AML-193 (cell line): ENCODE measurements around the gene SPACA7.

ENCODE experiments used
- DNase-seq, 2 experiments: peaks; one replicate each; lab custom pipeline; 2025; lab: John Stamatoyannopoulos, UW

Gene SPACA7

DNA sequence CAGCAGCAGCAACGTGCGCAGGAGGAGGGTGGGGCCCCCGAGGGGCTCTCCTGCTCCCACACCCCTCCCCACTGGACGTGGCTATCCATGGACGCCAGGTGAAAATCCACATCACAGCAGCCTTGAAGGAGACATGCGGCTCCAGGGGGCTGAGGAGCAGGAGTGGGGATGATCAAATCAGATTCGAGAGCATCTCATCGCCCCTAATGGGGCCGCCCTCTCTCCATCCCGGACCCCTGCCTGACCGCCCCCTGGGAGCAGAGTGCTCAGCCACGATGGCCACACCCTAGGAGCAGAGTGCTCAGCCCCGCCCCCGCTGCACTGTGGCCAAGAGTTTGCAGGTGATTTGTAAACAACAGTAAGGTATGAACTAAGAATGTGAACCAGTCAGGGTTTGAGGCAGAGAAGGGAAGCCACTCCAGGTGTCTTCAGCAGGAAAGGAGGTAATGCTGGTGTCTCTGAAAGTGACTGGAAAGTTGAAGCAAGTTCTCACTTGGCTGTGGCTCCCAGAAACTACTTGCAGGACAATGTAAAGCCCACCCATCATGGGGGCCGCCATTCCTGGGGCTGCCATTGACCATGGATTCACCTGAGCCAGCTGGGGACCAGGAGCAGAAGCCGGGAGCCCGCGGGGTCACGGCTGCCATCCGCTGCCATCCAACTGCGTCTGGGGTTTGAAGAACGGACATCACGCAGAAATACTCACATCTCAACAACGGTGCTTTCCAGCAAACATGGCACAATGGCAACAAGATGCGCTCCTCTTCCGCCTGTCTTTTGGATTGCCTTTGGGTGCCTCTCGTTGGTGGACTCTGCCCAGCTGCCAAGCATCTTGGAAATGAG is 71.8 kb downstream of the SPACA7 start:
- DNase-seq, result no peak

DNA sequence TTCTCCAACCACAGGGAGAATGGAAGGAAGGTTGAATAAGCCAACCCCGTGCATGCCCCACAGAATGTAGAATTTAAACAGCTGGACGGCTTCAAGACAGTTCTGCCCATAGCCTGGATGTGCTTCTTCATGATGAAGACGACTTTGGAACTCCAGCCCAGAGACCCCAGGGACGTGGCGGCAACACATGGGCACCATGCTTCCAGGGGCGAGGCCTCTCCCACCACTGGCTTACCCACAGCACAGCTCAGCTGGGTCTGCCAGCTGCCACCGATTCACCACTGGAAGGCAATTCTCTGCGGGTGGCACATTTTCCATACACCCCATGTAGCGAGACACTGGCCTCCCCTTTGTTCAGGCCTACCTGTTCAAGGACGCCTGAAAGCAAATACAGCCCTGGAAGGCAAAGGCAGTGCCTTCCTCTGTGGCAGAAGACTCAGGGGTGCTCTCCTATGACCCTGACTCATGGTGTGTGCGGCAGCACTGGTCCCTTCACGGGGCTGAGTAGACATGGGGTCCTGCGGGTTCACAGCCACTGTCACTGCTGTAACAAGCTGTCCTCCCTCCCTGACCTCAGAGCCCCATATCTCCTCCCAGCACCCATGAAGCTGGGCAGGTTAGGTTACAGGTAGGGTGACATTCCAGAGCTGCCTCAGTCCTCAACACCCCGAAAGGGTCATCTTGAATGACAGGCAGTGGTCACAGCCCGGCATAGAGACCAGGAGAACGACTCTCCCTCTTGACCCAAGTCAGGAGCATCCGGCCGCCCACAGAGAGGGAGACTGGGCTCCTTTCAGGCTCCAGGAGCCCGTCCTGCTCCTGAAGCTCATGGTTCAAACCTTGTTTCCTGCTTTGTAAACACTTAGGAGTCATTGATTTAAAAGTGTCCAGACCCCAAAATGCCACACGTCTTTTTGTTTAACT is 72.7 kb downstream of the SPACA7 start:
- no peak for DNase-seq

DNA sequence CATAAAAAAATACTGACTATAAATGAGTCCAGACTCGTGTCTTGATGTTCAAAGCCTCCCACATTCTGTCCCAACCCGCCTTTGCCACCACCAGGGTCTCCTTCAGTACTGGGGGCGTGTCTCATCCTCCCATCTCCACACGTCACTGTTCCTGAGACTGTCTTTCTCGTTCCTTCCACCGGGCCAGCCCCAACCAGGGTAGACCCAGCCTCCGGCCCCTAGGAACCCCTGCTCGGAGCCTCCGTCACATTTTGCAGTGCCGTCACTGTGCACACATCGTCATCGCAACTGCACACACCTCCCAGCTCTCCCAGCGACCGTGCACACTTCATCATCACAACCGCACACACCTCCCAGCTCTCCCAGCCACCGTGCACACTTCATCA is 73.4 kb downstream of the SPACA7 start:
- DNase-seq, result no peak

DNA sequence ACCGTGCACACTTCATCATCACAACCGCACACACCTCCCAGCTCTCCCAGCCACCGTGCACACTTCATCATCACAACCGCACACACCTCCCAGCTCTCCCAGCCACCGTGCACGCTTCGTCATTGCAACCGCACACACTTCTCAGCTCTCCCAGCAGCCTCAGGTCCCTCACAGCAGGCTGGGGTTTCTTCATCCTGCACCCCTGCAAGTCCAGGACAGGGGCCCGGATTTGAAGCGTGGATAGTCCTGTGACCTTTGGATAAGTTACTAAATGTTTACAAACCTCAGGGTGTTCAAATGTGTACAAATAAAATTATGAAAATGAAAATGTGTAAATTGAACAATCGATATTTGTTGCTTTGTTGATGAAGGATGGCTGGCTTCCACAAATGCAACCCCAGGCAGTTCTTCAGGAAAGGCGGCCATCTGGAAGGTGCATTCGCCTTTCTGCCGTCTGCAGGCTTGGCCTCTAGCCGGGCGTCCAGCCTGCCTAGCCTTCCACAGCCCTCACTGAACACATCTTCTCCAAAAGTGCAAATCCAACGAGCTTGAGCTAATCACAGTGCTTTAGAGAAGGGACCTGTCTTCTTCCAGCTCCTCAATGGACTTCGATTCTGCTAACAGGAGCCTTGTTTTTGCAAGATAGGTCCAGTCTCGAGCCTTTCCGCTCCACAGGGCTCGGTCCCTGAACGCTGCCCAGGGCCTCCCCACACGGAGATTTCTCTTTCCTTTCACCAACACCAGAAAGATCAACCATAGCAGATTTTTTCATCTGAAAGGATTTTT is 74.2 kb downstream of the SPACA7 start:
- DNase-seq, result no peak

DNA sequence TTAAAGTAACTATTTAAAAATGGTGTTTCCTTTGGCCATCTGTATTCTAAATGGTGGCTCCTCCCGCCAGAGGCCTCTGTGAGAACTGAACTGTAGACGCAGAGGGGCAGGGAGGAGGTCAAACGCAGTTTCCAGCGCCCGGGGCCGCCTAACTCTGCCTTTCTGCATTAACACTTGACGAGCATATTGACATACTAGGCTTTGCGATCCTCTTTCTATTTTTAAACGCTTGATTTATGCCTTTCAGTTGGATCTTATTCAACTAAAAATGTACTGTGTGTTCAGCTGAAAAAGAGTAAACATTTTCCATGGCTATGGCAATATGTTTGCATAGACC is 74.7 kb downstream of the SPACA7 start:
- no peak for DNase-seq

DNA sequence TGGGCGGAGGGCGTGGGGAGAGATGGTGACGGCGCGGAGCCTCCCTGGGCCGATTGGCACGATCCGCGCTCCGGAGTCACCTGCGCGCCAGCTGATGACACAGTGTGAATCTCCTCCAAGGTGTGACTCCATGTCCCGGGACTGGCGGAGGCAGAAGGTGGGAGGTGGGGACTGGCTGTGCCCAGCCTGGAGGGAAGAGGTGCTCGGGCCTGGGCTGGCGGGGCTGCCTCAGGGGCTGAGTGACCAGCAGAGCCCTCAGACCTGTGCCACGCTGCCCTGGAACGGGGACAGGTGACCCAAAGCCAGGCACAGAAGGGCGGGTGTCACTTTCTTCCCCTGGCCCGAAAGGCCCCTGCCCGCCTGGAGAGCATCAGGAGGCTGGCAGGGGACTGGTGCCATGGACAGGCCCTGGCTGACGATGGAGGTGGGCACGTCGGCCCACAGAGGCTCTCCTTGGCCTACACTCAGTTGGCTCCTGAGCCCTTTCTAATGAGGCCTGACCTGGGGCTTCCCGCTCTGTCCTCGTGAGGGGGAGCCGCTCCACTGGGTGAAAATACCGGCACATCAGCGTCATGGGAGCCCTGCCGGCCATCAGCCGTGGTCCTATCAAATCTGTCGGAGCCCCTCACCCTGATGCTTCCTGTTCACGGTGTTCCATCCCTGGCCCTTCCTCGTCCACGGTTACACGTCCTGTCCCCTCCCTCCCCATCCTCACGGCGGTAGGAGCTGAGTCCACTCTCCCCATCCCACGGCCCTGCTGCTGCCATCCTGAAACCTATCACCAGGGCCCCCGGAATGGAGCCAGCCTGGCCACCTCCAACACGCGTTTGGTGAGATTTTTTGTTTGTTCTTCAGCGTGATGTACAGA is 75.6 kb downstream of the SPACA7 start:
- DNase-seq, result no peak

DNA sequence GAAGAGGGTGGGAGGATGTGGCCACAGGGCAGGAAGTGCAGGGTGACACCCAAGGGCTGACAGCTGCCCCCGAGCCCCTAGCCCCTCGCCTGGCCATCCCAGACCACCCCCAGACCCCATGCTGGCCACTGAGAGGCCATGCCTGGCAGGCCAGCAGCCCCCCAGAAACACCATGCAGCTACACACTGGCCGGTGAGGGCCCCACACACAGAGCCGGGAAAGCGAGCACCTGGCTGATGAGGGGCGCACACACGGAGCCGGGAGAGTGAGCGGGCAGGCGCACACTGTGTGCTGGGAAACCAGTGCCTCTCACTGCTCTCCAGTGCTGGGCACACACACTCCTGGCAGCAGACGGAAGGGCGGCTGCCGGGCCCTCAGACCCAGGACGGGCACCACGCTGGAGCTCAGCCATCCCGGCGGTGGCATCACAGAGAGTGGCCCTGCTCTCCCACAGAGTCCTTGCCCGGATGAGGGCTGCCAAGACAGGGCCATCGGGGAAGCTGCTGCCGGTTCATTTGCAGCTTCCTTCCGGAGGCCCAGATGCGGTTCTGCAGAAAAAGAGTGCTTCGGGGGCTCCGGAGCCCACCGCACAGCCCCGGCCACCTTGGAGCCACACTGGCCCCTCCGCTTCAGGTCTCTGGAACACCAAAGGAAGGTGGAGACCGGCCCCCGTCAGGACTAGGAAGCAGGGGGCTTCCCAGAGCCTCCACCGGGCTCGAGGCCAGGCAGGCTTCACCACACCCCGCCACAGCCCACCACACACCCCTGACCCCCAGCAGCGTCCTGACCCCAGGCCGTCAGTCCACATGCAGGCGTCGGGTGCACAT is 76.4 kb downstream of the SPACA7 start:
- DNase-seq, result no peak

DNA sequence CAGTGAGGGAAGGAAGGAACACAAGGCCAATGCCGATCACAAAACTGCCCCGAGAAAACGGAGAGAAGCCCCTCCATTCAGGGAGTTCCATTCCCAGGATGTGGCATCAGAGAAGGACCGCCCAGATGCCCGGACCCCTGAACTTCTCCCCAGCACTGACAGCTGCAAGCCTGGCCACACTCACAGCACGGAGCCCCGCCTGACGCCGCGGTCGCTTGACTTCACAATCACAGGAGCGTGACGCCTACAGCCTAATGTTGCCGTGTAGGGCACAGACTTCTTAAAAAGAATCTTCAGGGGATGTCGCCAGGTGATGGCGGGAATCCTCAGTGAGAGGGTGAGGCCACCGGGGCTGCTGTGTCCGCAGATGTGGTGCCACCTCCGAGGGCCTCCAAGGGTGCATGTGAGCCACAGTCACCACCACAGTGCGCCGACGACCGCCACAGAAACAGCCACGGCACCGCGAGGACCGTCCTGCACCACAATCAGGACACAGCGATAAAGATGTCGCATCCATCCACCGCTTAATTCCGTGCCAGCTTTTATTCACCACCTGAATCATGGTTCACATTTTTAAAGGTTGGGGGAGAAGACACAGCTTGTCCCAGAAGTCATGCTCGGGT is 77.2 kb downstream of the SPACA7 start:
- DNase-seq, result no peak

DNA sequence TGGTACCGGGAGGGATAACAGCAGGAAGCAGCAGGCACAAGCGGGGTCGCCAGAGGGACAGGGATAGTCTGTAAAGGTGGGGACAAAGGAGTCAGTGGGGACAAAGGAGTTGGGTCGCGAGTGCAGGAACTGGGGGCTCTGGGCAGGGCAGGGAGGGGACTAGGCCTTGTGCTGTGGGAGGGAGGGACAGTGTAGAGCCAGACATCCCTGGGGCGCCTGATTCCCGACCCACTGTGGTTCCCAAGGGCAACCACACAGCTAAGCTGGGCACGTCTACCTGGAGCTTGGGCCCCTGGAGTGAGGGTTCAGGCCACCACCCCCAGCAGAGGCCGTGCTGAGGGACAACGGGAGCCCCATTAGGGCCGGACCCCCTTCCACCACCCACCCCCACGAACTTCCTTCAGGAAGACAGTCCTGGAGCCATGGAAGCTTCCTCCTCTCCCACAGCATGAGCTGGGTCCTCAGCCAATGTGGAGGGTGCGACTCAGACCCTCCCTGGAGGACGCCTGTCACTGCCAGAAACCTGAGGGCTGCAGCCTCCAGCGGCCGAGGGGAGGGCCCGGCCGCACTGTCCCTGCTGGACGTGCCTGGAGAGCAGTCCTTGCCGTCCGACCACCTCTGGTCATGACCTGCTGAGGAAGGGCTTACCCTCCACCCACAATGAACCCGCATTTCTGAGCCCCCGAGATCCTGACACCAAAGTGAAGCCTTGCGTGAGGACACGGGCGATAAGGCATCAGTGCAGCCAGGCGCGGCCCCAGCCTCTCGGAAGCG is 77.9 kb downstream of the SPACA7 start:
- no peak for DNase-seq

DNA sequence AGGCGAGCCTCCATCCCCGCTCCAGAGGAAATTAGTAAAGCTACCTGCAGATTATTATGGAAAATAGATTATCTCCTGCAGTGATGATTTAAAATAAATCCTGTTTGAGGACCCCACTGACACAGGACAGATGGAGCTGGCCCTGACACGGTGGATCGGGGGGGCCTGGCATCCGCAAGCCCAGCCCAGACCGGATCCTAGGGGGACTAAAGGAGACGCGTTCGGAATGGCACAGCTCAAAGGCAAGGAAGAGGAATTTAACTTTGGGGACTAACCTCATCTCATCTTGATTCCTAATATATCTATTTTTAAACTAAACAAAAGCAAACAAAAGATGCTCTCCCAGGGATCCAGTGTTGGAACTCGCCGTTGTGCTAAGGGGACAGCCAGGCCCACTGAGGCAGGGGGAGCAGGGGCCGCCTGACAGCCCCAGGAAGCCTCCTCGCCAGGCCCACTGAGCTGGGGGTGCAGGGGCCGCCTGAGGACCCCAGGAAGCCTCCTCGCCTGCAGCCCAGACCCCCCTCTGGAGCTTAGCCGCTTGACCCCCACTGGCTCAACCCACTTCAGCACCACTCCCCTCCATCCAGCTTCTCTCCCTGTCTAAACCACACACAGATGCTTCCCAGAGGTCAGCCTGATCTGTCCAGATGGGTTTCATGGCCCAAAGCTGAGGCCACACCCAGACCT is 78.6 kb downstream of the SPACA7 start:
- no peak for DNase-seq

DNA sequence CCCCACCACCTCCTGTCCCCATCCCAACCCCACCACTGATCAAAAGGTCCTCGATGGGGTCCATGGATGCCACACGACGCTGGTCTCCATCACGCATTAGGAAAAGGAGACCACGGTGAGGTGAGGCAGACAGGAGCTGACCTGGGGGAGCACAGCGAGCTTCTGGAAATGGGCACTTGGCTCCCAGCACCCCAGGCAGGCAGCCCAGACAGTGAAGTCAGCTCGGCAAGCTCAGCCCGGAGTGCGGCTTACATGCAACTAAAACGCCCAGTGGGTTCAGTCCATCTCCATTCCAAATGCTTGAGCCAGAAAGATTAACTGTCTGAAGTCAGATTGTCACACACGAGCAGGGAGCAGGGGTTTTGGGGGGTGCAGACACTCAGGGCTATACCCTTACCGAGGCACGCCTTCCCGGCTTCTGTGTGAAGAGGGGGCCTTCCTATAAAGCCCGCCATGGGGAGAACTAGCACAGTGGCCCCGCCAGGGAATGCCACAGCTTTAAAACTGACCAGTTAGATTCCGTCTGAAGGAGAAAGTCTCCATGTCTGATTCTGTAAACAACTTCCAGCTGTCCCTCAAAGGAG is 79.4 kb downstream of the SPACA7 start:
- DNase-seq, result no peak

DNA sequence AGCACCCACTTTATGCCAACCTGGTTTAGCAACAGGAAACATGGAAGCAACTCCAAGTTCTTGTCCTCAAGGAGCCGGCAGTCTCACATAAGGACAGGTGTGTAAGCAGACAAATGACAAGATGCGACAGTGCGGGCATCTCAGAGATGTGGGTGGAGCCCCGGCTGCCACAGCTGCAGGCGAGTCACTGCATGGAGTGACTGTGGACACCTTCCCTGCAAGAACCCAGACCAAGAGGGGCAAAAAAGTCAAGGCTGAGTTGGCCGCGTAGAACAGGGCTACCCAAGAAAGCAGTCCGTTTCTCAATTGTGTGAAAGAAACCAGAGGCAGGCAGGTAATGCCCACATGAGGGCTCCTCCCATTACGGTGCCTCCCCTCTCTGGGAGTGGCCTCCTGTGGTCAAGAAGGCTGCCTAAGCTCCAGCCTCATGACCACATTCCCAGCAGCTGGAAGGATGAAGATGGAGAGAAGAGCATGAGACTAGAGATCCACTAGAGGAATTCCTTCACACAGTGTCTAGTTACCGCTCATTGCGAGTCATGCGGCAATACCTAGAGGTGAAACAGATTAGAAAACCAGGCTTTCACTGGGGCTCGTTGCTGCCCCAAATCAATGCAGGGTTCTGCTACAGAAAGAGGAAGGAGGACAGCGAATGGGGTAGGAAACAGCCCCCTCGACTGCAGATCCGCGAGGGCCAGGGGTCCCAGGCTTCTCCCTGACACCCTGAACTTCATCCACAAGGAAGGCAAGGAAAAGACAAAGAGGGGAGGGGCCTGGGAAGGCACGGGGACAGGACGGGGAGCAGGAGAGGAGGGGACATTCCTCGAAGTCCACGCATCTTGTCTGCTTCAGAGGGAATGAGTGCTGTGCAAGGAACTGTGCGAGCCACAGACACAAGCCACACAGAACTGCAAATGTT is 80.2 kb downstream of the SPACA7 start:
- DNase-seq, result no peak

DNA sequence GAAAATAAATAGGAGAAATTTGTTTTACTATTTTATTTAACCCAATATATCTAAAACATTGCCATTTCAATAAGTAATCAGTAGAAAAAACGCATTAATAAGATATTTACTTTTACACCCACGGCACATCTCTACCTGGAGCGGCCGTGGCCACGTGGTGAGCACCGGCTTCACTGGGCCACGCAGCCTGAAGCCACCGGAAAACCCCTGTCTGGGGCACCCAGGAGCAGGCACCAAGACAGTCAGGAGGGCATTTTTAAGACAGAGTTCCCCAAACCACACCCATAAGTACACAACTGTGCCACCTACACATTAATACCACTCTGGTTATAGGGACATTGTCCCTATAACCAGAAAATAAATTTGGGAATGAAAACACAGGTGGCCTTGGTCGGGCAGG is 80.9 kb downstream of the SPACA7 start:
- no peak for DNase-seq

DNA sequence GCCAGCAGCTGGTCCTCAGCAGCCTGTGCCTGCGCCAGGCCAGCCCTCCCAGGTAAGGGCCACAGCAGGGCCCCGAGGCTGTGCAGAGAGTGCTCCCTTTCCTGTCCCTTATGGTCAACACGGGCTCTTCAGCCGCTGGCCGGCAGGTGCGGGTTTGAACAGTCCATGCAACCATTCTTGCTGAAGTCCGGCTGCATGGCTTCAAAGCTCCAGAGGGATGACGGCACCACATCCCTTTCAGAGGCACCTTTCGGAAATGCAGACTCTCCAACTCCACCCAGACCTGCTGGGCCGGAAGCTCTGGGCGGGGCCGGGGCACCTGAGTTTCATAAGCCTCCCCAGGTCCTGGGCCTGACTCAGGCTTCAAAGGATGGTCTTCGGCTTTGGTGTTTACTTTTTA is 81.3 kb downstream of the SPACA7 start:
- DNase-seq, result no peak

DNA sequence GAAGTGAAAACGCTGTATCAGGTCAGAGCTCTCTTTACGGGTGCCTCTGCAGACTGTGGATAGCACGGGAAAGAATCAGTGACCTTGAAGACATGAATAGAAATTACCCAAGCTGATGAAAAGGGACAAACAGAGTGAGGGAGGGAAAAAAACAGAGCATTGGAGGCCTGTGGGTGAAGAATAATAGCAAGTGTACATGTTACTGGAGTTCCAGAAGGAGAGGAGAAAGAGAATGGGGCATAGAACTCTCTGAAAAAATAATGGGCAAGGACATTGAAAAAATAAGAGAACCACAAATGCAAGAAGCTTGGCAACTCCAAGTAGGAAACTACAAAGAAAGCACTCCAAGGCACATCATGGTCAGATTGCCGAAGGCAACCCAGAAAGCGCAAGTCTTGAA is 86.3 kb downstream of the SPACA7 start:
- no peak for DNase-seq

DNA sequence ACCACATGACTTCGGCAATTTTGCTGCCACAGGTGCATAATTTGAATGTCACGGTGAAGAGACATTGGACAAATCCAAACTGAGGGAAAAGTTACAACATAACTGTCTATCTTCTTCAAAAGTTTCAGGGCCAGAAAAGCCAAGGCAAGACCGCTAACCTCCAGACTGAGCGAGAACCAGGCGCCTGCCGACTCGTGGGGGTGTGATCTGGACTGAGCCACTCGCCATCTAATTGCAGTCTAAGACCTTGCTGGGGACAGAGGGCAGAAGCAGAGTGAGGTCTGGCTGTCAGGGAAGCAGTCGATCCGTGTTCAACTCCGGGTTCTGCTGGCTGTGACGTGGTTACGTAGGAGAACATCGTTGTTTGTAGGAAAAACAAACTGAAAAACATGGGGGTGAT is 88.6 kb downstream of the SPACA7 start:
- no peak for DNase-seq
